ENCODE data around the gene EBF4. TPM values are rescaled to one million over a fixed set of nuclear protein-coding genes. Genes with fewer than 3 reads are reported as not detected.

EBF4 gene
- total RNA-seq, 2 donors from 2014 or later: 6.4 to 12.1 TPM

- no peak overlapping the region for H3K9ac ChIP-seq (ENCODE audit: extremely low read depth, low read length, poor library complexity, severe bottlenecking)
- 86 to 100% methylated on average over 6 to 16 of the region's 16 CpGs for WGBS, 2 experiments (ENCODE audit: insufficient coverage in 1 of 2, insufficient read length in 1 of 2)
- H3K27ac Mint-ChIP-seq: no peak overlapping the region
- H3K36me3 ChIP-seq (ENCODE audit: control insufficient read depth, insufficient read depth, low read length): peaks cover 27% of the 10 kb centered on the region
- peaks cover 18% of the 10 kb centered on the region for H3K4me1 Mint-ChIP-seq
- peaks cover 14% of the 10 kb centered on the region for H3K27me3 ChIP-seq (ENCODE audit: control insufficient read depth, insufficient read depth, low read length, poor library complexity, severe bottlenecking)
- TF ChIP-seq CTCF (conservative IDR thresholded peaks at IDR 0.05): no peak
- no peak for DNase-seq
- H3K9me3 Mint-ChIP-seq: no peaks in the 10 kb centered on the region
- no peaks in the 10 kb centered on the region for H3K4me1 ChIP-seq (ENCODE audit: control insufficient read depth, insufficient read depth, low read length)
- no peak overlapping the region for H3K4me3 ChIP-seq (ENCODE audit: low read length)
- peaks cover 13% of the 10 kb centered on the region for H3K27me3 Mint-ChIP-seq (ENCODE audit: insufficient read depth)
- peaks cover 38% of the 10 kb centered on the region for H3K36me3 Mint-ChIP-seq (ENCODE audit: low read depth)
- H3K4me3 Mint-ChIP-seq: no peak overlapping the region
- H3K27ac ChIP-seq (ENCODE audit: low read depth, low read length): no peak overlapping the region
- H3K9me3 ChIP-seq (ENCODE audit: control insufficient read depth, low read length): no peaks in the 10 kb centered on the region
Observed at GRCh38 chr20:2797136-2797983, 104.8 kb downstream of the EBF4 start.

- DNase-seq: no peak
- H3K4me1 ChIP-seq (ENCODE audit: control insufficient read depth, insufficient read depth, low read length): no peaks in the 10 kb centered on the region
- H3K4me3 ChIP-seq (ENCODE audit: low read length): no peak overlapping the region
- H3K27me3 ChIP-seq (ENCODE audit: control insufficient read depth, insufficient read depth, low read length, poor library complexity, severe bottlenecking): peaks cover 23% of the 10 kb centered on the region
- no peak for TF ChIP-seq CTCF (conservative IDR thresholded peaks at IDR 0.05)
- Mint-ChIP-seq H3K27ac (no peak overlapping the region), H3K27me3 (ENCODE audit: insufficient read depth) (peaks cover 20% of the 10 kb centered on the region), H3K4me3 (no peak overlapping the region), H3K4me1 (peaks cover 18% of the 10 kb centered on the region), H3K36me3 (ENCODE audit: low read depth) (peaks cover 37% of the 10 kb centered on the region), H3K9me3 (no peaks in the 10 kb centered on the region)
- H3K9ac ChIP-seq (ENCODE audit: extremely low read depth, low read length, poor library complexity, severe bottlenecking): no peak overlapping the region
- WGBS, 2 experiments (ENCODE audit: insufficient coverage in 1 of 2, insufficient read length in 1 of 2): 92% methylated on average over 13 to 19 of the region's 19 CpGs
- H3K36me3 ChIP-seq (ENCODE audit: control insufficient read depth, insufficient read depth, low read length): peaks cover 27% of the 10 kb centered on the region
- no peaks in the 10 kb centered on the region for H3K9me3 ChIP-seq (ENCODE audit: control insufficient read depth, low read length)
- no peak overlapping the region for H3K27ac ChIP-seq (ENCODE audit: low read depth, low read length)
Observed at GRCh38 chr20:2798095-2798805, 105.7 kb downstream of the EBF4 start.

- Histone ChIP-seq H3K9ac (ENCODE audit: extremely low read depth, low read length, poor library complexity, severe bottlenecking) (no peak overlapping the region), H3K27me3 (ENCODE audit: control insufficient read depth, insufficient read depth, low read length, poor library complexity, severe bottlenecking) (peaks cover 29% of the 10 kb centered on the region), H3K4me1 (ENCODE audit: control insufficient read depth, insufficient read depth, low read length) (no peaks in the 10 kb centered on the region), H3K9me3 (ENCODE audit: control insufficient read depth, low read length) (no peaks in the 10 kb centered on the region), H3K4me3 (ENCODE audit: low read length) (peak overlapping the region; percentile 81), H3K36me3 (ENCODE audit: control insufficient read depth, insufficient read depth, low read length) (peaks cover 27% of the 10 kb centered on the region), H3K27ac (ENCODE audit: low read depth, low read length) (peak overlapping the region; percentile 83)
- peak overlapping the region; percentile 84 for H3K4me3 Mint-ChIP-seq
- peaks cover 33% of the 10 kb centered on the region for H3K36me3 Mint-ChIP-seq (ENCODE audit: low read depth)
- H3K9me3 Mint-ChIP-seq: no peaks in the 10 kb centered on the region
- no peak for TF ChIP-seq CTCF (conservative IDR thresholded peaks at IDR 0.05)
- WGBS, 2 experiments (ENCODE audit: insufficient coverage in 1 of 2, insufficient read length in 1 of 2): 50 to 72% methylated on average over 1 to 6 of the region's 6 CpGs
- H3K27ac Mint-ChIP-seq: peak overlapping the region; percentile 13
- H3K27me3 Mint-ChIP-seq (ENCODE audit: insufficient read depth): peaks cover 25% of the 10 kb centered on the region
- peaks cover 18% of the 10 kb centered on the region for H3K4me1 Mint-ChIP-seq
- DNase-seq: peak; percentile 83
Observed at GRCh38 chr20:2798814-2799213, 106.2 kb downstream of the EBF4 start.
